GM19035 (cell line): ENCODE results near the gene HIPK2.
A peak's percentile ranks its signal among the peaks of the same experiment; 100 is the strongest.

Experiments
- ATAC-seq: cut with Tn5 transposase; IDR thresholded peaks from one replicate; pipeline ENCODE4 v1.9.1; 2021; ENCODE audit not compliant: unreplicated experiment

HIPK2 gene

DNA sequence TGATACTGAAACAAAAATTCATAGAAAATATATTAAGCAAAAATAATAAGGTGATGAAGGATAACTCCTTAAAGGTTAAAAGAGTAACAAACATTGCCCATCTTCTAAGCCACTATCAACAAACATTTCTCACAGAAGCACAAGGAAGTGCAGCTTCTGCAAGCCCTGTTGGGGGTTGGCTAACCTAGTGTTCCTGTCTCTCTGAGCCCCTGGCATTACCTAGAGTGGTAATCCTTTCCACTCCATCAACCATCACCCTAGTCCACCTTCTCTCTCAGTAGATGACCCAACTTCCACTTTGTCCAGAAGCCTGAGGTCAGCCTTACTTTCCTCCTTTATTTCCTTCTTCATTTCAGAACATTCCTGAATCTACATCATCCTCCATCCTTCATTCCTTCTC is 59.7 kb downstream of the HIPK2 start:
- no peak for ATAC-seq

DNA sequence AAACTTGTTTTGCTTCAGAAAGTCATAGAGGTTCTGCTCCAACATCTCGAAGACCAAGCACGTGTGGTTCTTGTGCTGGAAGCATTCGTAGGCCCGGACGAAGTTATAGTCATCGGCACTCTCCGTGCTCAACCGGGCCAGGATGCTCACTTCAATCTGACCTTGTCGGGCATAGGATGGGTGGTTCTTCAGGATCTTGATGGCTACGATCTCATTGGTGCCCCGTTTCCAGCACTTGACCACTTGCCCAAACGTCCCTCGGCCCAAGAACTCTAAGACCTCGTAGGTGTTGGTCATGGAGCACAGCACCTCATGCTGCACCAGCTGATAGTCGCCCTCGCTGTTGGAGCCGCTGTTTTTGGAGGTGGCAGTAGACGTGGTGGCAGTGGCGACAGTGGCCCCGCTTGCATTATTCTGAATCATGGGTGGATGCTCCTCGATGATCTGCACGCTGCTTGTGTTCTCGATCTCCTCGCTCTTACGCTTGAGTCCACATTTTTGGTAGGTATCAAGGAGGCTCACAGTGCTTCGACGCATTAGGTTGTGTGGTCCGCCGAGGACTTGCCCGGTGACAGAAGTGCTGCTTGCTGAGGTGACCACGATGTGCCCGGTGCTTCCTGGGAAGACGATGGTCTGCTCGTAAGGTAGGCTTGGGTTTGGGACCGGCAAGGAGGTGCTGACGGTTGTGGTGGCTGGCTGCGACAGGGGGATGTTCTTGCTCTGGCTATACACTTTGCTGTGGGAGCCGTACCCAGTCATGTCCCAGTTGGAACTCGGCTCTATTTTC is 61.4 kb downstream of the HIPK2 start:
- ATAC-seq: no peak

DNA sequence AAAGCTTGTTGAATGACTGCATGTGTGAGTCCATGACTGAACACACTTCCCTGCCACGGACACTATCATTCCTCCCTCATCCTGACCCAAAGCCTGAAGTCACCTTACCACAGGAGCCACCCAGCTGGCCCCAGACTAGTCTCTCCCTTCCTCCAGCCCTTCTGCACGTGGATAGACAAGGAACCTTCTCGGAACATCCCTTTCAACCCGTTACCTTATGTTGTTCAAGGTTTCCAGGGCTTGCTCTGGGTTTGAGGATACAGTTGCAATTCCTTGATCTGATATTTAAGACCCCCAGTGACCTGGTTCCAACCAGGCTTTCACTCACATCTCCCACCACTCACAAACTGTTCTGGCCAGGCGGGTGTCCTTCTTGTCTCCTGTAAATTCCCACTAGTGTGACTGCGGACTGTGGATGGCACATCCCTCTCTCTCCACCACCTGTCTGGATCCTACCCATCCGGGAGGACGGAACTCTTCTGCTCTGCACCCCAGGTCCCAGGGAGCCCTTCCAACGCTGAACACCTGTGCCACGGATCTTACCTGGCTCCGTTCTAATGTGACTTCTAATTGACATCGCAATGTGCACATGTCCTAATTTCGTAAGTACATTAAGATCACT is 62.5 kb downstream of the HIPK2 start:
- no peak for ATAC-seq

- peak; percentile 90 for ATAC-seq
Measured at GRCh38 chr7:139714163-139714901, 63.5 kb downstream of the HIPK2 start.

GRCh38 chr7:139713526-139714162 is 64.2 kb downstream of the HIPK2 start:
- ATAC-seq: no peak

DNA sequence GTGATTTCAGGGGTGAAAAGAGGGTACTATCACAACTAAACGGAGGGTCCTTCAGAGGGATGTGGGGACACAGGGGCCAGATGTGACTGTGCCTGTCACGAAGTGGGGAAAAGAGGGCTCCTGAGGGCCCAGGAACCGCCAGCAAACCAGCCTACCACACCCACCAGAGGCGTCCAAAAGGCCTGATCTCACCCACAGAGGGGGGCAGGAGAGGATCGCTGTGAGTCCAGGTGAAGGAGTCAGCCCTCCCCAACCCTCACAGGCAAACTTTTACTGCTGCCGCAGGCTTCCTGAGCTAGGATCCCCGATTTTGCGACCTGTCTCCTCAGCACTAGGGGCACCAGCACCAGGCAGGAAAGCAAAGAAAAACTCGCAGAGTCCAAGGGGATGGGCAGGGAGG is 64.7 kb downstream of the HIPK2 start:
- no peak for ATAC-seq

DNA sequence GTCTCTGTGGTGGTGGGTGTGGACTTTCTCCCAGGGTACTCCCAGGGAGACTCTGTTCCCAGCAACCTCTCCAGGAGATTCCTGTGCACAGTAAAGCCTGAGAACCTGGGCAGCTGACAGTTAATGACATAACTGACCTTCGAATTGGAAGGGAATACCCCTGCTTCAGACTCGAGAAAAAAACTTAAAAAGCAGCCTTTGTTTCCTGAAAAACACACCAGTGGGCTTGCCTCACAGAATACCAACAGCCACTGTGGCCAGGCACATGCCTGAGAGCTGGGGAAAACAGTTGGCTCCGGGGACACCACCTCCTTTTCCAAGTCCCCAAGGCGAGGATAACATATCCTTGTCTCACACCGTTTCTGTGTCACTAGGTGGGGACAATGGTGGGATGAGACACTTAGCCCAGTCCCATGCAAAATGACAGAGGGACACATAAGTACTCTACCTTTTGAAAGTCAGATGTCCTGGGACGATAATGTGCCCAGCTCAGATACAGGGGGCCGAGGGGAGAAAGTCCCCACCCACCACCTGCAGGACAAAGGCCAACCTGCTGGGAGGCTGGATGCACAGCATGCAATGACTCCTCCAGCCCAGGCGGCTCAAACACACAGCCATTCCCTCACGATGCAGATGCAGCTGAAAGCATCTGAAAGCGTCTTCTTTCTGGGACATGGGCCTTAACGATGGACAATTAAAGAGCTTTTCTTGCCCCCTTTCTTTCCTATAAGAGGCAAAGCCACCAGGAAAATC is 65.6 kb downstream of the HIPK2 start:
- no peak for ATAC-seq

DNA sequence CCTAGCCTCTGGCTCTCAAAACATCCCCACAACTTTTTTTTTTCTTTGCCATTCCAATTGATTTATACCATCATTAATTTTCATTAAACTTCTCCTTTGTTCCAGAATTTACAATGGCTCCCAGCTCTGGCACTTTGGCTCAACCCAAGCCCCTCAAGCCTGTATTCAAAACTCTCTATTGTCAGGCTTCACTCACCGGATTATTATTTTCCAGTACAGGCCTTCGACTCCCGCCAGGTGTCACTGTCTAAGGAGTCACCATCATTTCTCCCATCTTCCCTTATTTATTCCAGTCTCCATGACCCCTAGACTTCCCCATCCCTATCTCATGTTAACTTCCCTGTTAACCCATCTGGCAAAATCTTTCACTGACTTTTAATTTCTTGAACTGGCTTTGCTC is 67.8 kb downstream of the HIPK2 start:
- ATAC-seq: no peak

DNA sequence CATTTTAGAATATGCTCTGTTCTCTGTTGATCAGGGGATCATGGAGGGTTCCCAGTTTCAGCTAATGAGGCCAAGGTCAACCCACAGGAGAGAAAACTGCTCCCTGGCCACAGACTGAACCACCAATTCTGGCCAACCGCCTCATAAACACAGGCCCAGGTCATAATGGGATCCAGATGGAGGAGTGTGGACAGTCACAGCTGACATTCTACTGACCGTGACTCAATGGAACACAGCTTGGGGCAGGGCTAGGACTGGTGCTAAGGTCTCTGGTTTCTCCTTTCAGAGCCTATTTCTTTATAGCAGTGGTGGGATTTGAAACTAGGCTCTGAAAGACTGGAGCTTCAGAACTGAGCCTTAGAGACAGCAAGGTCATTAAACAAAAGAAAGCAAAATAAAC is 68.3 kb downstream of the HIPK2 start:
- ATAC-seq: no peak

- ATAC-seq: peak; percentile 83
Measured at GRCh38 chr7:139708541-139708940, 69.3 kb downstream of the HIPK2 start.

- ATAC-seq: no peak
Measured at GRCh38 chr7:139706837-139707236, 71.0 kb downstream of the HIPK2 start.

DNA sequence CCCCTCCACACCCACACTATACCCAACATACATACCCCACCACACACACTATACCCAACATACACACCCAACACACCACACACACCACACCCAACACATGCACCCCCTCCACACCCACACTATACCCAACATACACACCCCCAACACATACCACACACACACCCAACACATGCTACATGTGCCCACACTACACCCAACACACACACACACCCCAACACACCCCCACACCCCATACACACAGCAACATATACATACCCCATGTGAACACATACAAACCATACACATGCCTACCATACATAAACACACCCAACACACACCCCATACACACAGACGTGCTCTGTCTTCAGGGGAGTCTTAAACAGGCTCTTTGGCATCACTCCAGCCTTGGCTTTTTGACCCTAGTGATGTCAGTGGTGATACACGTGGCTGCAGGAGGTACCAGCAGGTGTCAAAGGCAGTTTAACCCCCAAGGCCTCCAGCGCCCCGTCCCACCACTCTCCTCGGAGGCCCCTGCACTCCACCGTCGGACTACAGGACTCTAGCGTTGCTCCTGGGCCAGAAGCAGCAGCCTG is 73.4 kb downstream of the HIPK2 start:
- no peak for ATAC-seq

DNA sequence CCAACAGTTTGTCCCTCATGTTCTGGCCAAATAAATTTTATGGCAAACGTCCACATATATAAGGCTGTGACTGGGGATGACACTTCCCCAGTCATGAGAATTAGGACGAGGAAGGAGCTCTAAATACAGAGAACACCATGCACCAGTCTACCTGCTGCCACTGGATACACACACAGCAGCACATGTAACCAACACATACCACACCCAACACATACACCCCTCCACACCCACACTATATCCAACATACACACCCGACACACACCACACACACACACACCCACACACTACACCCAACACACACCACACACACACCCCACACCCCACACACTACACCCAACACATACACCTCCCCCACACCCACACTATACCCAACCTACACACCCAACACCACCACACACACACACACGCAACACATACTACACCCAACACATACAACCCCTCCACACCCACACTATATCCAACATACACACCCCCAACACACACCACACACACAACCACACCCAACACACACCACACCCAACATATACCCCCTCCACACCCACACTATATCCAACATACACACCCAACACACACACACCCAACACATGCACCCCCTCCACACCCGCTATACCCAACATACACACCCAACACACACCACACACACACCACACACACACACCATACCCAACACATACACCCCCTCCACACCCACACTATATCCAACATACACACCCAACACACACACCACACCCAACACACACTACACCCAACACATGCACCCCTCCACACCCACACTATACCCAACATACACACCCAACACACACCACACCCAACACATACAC is 74.1 kb downstream of the HIPK2 start:
- peak; percentile 22 for ATAC-seq

DNA sequence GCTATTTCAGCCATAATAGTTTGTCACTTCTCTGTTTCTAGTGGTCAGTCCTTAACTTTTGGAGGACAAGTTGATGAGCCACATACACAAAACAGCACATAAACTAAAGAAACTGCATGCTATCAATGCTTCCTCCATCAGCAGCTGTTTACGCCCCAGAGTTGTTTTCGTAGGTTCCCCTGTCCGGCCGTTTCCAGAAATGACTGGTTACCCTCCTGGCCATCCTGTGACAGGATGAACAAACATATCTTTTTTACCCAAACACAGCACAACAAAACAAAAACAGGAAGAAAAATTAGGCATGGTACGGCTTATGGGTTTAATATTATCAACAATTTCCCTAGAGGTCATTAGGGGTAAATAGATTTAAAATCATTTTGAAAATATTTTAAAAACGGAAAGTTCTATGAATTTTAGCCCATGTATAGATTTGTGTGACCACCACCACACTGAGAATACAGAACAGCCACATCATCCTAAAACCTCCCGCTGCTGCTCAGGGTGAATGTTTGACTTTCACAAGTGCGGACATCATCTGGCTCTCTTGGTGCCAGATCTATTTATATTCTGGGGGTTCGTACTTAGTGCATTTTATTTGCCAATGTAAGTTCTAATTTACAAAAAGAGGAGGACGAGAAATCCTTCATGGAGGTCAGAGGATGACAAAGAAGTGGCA is 74.8 kb downstream of the HIPK2 start:
- ATAC-seq: peak; percentile 76

GRCh38 chr7:139702313-139702731 is 75.5 kb downstream of the HIPK2 start:
- no peak for ATAC-seq

DNA sequence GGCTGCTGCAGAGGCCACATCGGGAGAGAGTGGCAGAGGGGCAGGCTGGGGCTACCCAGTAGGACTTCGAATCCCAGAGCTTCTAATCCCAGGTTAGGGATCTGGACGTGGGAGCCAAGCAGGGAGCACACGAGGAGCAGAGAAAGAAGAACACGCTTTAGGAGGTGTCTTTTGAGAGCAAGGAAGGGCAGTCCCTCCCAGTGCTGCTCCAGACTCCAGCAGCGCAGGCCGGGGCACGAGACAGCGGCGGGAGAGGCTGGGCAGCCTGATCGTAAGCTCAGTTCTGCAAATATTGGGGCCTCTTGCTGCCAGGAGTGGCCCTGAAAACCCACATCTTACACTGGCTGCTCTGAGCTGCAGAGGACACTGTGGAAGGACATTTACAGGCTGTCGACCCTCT is 75.9 kb downstream of the HIPK2 start:
- no peak for ATAC-seq

- no peak for ATAC-seq
Measured at GRCh38 chr7:139700505-139701235, 77.1 kb downstream of the HIPK2 start.
